HepG2 (cell line): ENCODE measurements around the gene RPL23. TPM values are rescaled to one million over a fixed set of nuclear protein-coding genes. Genes with fewer than 3 reads are reported as not detected.

ENCODE experiments used
- DR1 ChIP-seq: sonication (generic); formaldehyde crosslinking; IDR thresholded peaks from 2 replicates; pipeline ENCODE4 v1.8.0; 2021; ENCODE audit warnings: mild to moderate bottlenecking, missing genetic modification reagents, inconsistent platforms
- ELF1 ChIP-seq: sonication (generic); formaldehyde crosslinking; IDR thresholded peaks from 2 replicates; pipeline ENCODE4 v1.4.0; 2020; ENCODE audit warnings: missing genetic modification reagents
- ELF3 ChIP-seq: IDR thresholded peaks from 2 replicates; pipeline ENCODE4 v1.6.1; 2016; ENCODE audit warnings: missing genetic modification reagents, missing compliant biosample characterization
- FOXK1 ChIP-seq: sonication (generic); formaldehyde crosslinking; IDR thresholded peaks from 2 replicates; pipeline ENCODE4 v1.4.0; 2020; ENCODE audit warnings: low read depth, missing genetic modification reagents, borderline replicate concordance
- MIXL1 ChIP-seq: IDR thresholded peaks from 2 replicates; pipeline ENCODE4 v1.6.1; 2016
- MLLT10 ChIP-seq: sonication (generic); formaldehyde crosslinking; IDR thresholded peaks from 2 replicates; pipeline ENCODE4 v1.4.0; 2020; ENCODE audit warnings: missing genetic modification reagents
- MTA3 ChIP-seq: sonication (generic); formaldehyde crosslinking; IDR thresholded peaks from 2 replicates; pipeline ENCODE4 v1.4.0; 2020; ENCODE audit warnings: missing genetic modification reagents
- NR2C2 ChIP-seq: sonication (generic); formaldehyde crosslinking; IDR thresholded peaks from 2 replicates; pipeline ENCODE4 v1.4.0; 2020; ENCODE audit warnings: missing genetic modification reagents, mild to moderate bottlenecking, moderate library complexity, borderline replicate concordance
- PHF5A ChIP-seq: IDR thresholded peaks from one replicate; pipeline ENCODE4 v1.6.1; 2018; ENCODE audit warnings: low read depth, missing genetic modification reagents; ENCODE audit not compliant: unreplicated experiment
- PPARG ChIP-seq: conservative IDR thresholded peaks from 2 replicates; pipeline ENCODE4 v1.6.1; 2016; ENCODE audit warnings: missing biosample characterization, missing genetic modification reagents
- RARG ChIP-seq: sonication (generic); formaldehyde crosslinking; IDR thresholded peaks from 2 replicates; pipeline ENCODE4 v1.4.0; 2020; ENCODE audit warnings: low read depth, mild to moderate bottlenecking, missing genetic modification reagents
- SETDB1 ChIP-seq: sonication (generic); formaldehyde crosslinking; IDR thresholded peaks from 2 replicates; pipeline ENCODE4 v1.5.1; 2020; ENCODE audit warnings: missing genetic modification reagents, mild to moderate bottlenecking, borderline replicate concordance
- SIX4 ChIP-seq: sonication (generic); formaldehyde crosslinking; IDR thresholded peaks from 2 replicates; pipeline ENCODE4 v1.4.0; 2020; ENCODE audit warnings: missing genetic modification reagents
- SMAD9 ChIP-seq: sonication (generic); formaldehyde crosslinking; IDR thresholded peaks from 2 replicates; pipeline ENCODE4 v1.5.1; 2020; ENCODE audit warnings: mild to moderate bottlenecking, missing genetic modification reagents
- ZBTB14 ChIP-seq: sonication (generic); formaldehyde crosslinking; IDR thresholded peaks from 2 replicates; pipeline ENCODE4 v1.4.0; 2020; ENCODE audit warnings: missing genetic modification reagents
- ZNF138 ChIP-seq: sonication (generic); formaldehyde crosslinking; IDR thresholded peaks from 2 replicates; pipeline ENCODE4 v1.5.0; 2020; ENCODE audit warnings: mild to moderate bottlenecking, low read depth, missing genetic modification reagents
- ZNF143 ChIP-seq: sonication (generic); formaldehyde crosslinking; IDR thresholded peaks from 2 replicates; pipeline ENCODE4 v1.4.0; 2020; ENCODE audit warnings: missing genetic modification reagents
- ZNF160 ChIP-seq: sonication (generic); formaldehyde crosslinking; IDR thresholded peaks from 2 replicates; pipeline ENCODE4 v1.8.0; 2022; ENCODE audit warnings: mild to moderate bottlenecking, inconsistent platforms, missing genetic modification reagents
- ZNF205 ChIP-seq: IDR thresholded peaks from 2 replicates; pipeline ENCODE4 v1.6.1; 2018; ENCODE audit warnings: missing biosample characterization, missing genetic modification reagents
- ZNF24 ChIP-seq: fragments of 450-650 bp; IDR thresholded peaks from 2 replicates; pipeline ENCODE4 v1.6.1; 2017; ENCODE audit warnings: antibody characterized with exemption, mild to moderate bottlenecking
- ZNF354B ChIP-seq: sonication (generic); formaldehyde crosslinking; IDR thresholded peaks from 2 replicates; pipeline ENCODE4 v1.8.0; 2022; ENCODE audit warnings: mild to moderate bottlenecking, missing genetic modification reagents
- ZNF44 ChIP-seq: sonication (generic); formaldehyde crosslinking; IDR thresholded peaks from 2 replicates; pipeline ENCODE4 v1.5.1; 2020; ENCODE audit warnings: mild to moderate bottlenecking, missing genetic modification reagents
- ZNF616 ChIP-seq: sonication (generic); formaldehyde crosslinking; IDR thresholded peaks from 2 replicates; pipeline ENCODE4 v1.5.0; 2020; ENCODE audit warnings: low read depth, mild to moderate bottlenecking, missing genetic modification reagents
- ZNF784 ChIP-seq: sonication (generic); formaldehyde crosslinking; IDR thresholded peaks from 2 replicates; pipeline ENCODE4 v1.5.1; 2020; ENCODE audit warnings: missing genetic modification reagents, mild to moderate bottlenecking, borderline replicate concordance
- polyA plus RNA-seq, 8 experiments: library from polyadenylated mRNA; depleted of rRNA in 3 of 8; stranded (reverse) in 7 of 8; unstranded in 1 of 8; fragments of >200 nt; fragmentation: Illumina TruSeq in 4 of 8; extraction: Trizol in 4 of 8; gene quantifications; 2 replicates each; pipeline versions ENCODE4 v1.2.1 to v1.2.3, GENCODE V29; 2011 to 2016; ENCODE audit warnings: low read depth in 4 of 8, missing spikeins in 1 of 8, mixed read lengths in 1 of 8; ENCODE audit not compliant: insufficient read depth in 1 of 8
- total RNA-seq, 5 experiments: library from RNA; depleted of rRNA; stranded (reverse); fragments of >200 nt; fragmentation: Illumina TruSeq; extraction: Trizol; gene quantifications; 2 replicates each; pipeline ENCODE4 v1.2.3, GENCODE V29; 2016; ENCODE audit warnings: low read depth in 1 of 5
- TF ChIP-seq, protein P1 (sequence below): sonication (generic); formaldehyde crosslinking; IDR thresholded peaks from 2 replicates; pipeline ENCODE4 v1.9.0; 2022; ENCODE audit warnings: missing genetic modification reagents, mild to moderate bottlenecking, borderline replicate concordance
- TF ChIP-seq, protein P2 (sequence below): sonication (generic); formaldehyde crosslinking; IDR thresholded peaks from 2 replicates; pipeline ENCODE4 v1.5.1; 2020; ENCODE audit warnings: missing genetic modification reagents, mild to moderate bottlenecking, borderline replicate concordance

The RPL23 gene
- total and polyA plus RNA-seq, 2 of the 13 experiments (the other 11 are each of a cell fraction or from before 2014, with no cell fraction given) = 2,790 to 4,860 TPM

- peak; percentile 71; the same call in 1 of the 2 replicates for TF ChIP-seq ZNF205 (CRISPR knock-in tag)
- TF ChIP-seq ELF3 (CRISPR knock-in tag) = peak; percentile 57; the same call in 1 of the 2 replicates
- TF ChIP-seq ZNF44 (CRISPR knock-in tag) = no peak
- no peak for TF ChIP-seq ZNF616 (CRISPR knock-in tag)
- no peak for TF ChIP-seq SIX4 (CRISPR knock-in tag)
- peak; percentile 69 for TF ChIP-seq NR2C2
- TF ChIP-seq SETDB1 (CRISPR knock-in tag) = no peak
- 0 out of 2 replicates have a peak, but pooled peaks have one; percentile 45 for TF ChIP-seq ZBTB14
- TF ChIP-seq ZNF143 (CRISPR knock-in tag) = peak; percentile 90
- no peak for TF ChIP-seq MLLT10 (CRISPR knock-in tag)
- no peak for TF ChIP-seq PHF5A (CRISPR knock-in tag)
- TF ChIP-seq, protein P1, sequence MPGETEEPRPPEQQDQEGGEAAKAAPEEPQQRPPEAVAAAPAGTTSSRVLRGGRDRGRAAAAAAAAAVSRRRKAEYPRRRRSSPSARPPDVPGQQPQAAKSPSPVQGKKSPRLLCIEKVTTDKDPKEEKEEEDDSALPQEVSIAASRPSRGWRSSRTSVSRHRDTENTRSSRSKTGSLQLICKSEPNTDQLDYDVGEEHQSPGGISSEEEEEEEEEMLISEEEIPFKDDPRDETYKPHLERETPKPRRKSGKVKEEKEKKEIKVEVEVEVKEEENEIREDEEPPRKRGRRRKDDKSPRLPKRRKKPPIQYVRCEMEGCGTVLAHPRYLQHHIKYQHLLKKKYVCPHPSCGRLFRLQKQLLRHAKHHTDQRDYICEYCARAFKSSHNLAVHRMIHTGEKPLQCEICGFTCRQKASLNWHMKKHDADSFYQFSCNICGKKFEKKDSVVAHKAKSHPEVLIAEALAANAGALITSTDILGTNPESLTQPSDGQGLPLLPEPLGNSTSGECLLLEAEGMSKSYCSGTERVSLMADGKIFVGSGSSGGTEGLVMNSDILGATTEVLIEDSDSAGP (CRISPR knock-in tag) = no peak
- peak; percentile 50; the same call in 1 of the 2 replicates for TF ChIP-seq ZNF784 (CRISPR knock-in tag)
- no peak for TF ChIP-seq RARG (CRISPR knock-in tag)
- TF ChIP-seq DR1 (CRISPR knock-in tag) = no peak
- no peak for TF ChIP-seq ZNF354B (CRISPR knock-in tag)
- no peak for TF ChIP-seq ZNF24
- TF ChIP-seq, protein P2, sequence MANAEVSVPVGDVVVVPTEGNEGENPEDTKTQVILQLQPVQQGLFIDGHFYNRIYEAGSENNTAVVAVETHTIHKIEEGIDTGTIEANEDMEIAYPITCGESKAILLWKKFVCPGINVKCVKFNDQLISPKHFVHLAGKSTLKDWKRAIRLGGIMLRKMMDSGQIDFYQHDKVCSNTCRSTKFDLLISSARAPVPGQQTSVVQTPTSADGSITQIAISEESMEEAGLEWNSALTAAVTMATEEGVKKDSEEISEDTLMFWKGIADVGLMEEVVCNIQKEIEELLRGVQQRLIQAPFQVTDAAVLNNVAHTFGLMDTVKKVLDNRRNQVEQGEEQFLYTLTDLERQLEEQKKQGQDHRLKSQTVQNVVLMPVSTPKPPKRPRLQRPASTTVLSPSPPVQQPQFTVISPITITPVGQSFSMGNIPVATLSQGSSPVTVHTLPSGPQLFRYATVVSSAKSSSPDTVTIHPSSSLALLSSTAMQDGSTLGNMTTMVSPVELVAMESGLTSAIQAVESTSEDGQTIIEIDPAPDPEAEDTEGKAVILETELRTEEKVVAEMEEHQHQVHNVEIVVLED = peak; percentile 51; the same call in 1 of the 2 replicates
- TF ChIP-seq MTA3 (CRISPR knock-in tag) = no peak
- TF ChIP-seq PPARG = peak; percentile 21; the same call in 1 of the 2 replicates
- peak; percentile 35; the same call in 1 of the 2 replicates for TF ChIP-seq ZNF160 (CRISPR knock-in tag)
- no peak for TF ChIP-seq MIXL1
- no peak for TF ChIP-seq SMAD9 (CRISPR knock-in tag)
- 0 out of 2 replicates have a peak, but pooled peaks have one; percentile 50 for TF ChIP-seq ELF1 (CRISPR knock-in tag)
- no peak for TF ChIP-seq ZNF138
- peak; percentile 52; the same call in 1 of the 2 replicates for TF ChIP-seq FOXK1 (CRISPR knock-in tag)
Observed at GRCh38 chr17:38872671-38873385, 19.3 kb upstream of the RPL23 start (continued).
